Neuron (in vitro differentiated cells): ENCODE data around the gene ANKRD36C.
"Not testable (repeated sequence)": the region's sequence is repeated elsewhere in the genome, so short reads cannot be mapped to it uniquely, and the experiment has no call there.

ENCODE experiments used
- H2AFZ ChIP-seq: one replicate; pipeline ENCODE4 v1.6.1; 2013; ENCODE audit warnings: low read depth, mild to moderate bottlenecking, inconsistent platforms, low read length, moderate library complexity
- H3K27me3 ChIP-seq: one replicate; pipeline ENCODE4 v1.6.1; 2013; ENCODE audit warnings: low read length; ENCODE audit not compliant: insufficient read depth
- H3K36me3 ChIP-seq: one replicate; pipeline ENCODE4 v1.6.1; 2013; ENCODE audit warnings: low read length; ENCODE audit not compliant: insufficient read depth
- H3K4me1 ChIP-seq: one replicate; pipeline ENCODE4 v1.6.1; 2013; ENCODE audit warnings: low read length; ENCODE audit not compliant: insufficient read depth
- H3K4me3 ChIP-seq: 2 replicates; pipeline ENCODE4 v1.5.1; 2013; ENCODE audit warnings: mild to moderate bottlenecking, low read length, moderate library complexity
- H3K9me3 ChIP-seq: one replicate; pipeline ENCODE4 v1.6.1; 2013; ENCODE audit warnings: low read length

ANKRD36C gene

DNA sequence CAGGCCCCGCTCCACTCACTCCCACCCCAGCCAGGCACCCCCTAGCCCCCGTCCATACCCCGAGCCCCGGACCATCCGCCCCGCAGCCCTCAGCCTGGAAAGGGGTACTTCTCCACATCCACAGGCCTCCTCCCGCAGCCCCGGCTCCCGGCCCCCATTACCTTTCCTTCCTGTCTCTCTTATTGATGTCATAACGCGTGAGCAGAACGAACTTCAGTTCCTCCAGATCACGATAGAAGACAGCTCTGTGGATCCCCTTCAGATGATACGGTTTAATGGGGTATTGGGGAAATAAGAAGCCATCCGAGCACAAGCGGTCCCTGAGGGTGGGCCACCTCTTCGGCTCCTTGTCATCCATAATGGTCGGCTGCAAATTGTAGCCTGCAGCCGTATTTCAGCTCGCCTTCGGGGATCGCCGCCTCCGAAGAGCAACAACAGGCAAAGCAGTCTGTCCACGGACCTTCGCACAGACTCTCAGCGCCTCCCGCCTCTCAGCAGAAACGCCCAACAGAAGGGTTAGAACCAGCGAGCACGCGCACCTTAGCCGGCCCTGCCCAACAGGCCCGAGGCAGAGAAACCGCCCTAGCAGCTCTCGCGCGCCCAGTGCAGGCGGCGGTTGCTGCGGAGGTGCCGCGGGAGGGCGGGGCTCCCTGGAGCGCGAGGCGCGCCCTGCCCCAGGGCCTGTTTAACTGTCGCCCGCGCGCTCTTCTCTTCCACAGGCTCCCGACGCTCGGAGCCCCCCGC is at the start of gene ANKRD36C:
ANKRD36C (minus strand) TSS at position 474 of the 744 bp plus-strand sequence; CDS start at position 358, 116 bp downstream.
- Histone ChIP-seq H2AFZ (peak within 1 kb of the TSS; percentile 99), H3K4me3 (peak within 1 kb of the TSS; percentile 79)
- H3K9me3 ChIP-seq, H3K27me3 ChIP-seq, H3K4me1 ChIP-seq, H3K36me3 ChIP-seq: not testable (repeated sequence)

DNA sequence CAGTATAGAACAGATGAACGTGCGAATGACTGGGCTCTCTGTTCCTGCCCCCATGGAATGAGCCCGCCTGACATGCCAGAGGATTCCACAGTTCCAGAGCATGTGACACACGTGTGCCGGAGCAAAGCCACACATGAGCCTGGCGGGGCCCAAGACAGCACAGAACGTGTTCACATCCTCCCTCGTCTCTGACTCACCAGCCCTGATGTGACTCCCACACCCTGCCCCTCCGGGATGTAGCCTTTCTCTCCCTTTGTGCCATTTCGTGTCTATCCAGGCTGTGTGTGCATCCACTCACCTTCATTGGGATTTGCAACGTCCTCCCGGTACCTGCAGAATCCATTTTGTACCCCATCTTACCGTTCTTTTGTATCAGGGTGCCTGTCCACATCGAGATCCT is 43.9 kb upstream of the ANKRD36C start:
- not testable (repeated sequence) for H3K27me3 ChIP-seq, H3K4me3 ChIP-seq, H3K36me3 ChIP-seq, H3K4me1 ChIP-seq, H2AFZ ChIP-seq, H3K9me3 ChIP-seq

DNA sequence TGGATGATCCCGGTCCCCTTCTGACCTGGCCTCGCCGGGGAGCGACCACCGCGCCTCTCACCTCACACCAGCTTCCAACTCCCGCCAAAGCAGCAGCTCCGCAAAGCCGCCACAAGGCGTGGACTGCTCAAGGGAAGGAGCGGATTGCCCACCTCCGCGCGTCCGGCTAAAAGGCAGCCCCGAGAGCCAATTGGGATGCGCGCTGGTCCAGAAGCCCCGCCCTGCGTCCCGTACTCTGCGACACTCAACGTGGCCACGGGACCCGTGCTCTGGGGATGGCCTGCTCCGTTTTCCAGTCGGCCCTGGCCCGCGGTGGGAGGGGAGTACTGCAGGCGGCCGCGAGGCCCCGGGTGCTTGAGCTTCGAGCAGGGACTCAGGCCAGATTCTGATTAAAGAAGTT is 43.2 kb upstream of the ANKRD36C start, which contains the start of gene GPAT2:
GPAT2 (minus strand) TSS at position 125 of the 400 bp plus-strand sequence. CDS start 2,557 bp downstream, outside the sequence.
- H2AFZ ChIP-seq, result not testable (repeated sequence)

DNA sequence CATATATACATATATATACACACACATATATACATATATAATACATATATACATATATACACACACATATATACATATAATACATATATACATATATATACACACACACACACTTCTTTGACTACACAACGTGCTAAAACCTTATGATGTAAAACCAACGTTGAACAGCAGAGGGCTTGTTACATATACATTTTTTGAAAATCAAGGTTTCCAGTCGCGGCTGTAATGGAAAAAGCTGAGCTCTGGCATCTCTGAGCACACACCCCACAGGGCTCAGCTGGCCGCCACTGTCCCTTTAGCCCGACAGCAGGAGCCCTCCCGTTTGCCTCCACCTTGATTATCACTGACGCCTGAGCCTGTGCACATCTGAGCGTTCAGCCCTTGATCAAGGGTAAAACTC is 42.4 kb upstream of the ANKRD36C start:
- H3K36me3 ChIP-seq, H2AFZ ChIP-seq, H3K9me3 ChIP-seq, H3K4me3 ChIP-seq, H3K27me3 ChIP-seq, H3K4me1 ChIP-seq: not testable (repeated sequence)

More for the DNA sequence above, 43.2 kb upstream of the ANKRD36C start, which contains the start of gene GPAT2:
- H3K4me3 ChIP-seq, H3K4me1 ChIP-seq, H3K36me3 ChIP-seq, H3K9me3 ChIP-seq, H3K27me3 ChIP-seq: not testable (repeated sequence)

DNA sequence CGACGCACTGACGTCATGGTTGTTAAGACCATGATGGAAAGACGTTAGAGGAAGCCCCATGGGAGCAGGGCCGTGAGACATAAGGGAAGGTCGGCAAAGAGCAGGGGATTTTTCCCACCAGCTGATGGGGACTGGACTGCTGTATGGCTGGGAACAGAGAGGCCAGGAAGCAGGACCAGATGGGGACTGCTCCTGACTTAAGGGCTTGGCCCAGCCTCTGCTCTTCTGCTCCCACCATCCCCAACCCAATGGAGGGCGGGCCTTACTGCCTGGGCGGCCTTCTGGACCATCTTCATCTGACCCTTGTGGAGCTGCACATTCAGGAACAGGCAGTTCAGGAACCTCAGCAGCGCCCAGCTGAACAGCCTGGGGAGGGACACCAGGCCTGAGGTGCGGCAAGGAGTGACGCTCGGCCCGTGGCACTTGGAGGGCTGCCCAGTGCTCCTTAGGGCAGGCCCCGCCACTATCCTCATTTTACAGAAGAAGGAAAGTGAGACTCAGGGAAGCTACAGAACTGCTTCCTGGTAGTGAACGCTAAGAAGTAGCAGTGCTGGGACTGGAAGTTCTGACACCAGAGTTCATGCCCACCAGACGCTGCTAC is 36.2 kb upstream of the ANKRD36C start:
- H3K36me3 ChIP-seq, H3K9me3 ChIP-seq, H3K4me1 ChIP-seq, H3K4me3 ChIP-seq, H3K27me3 ChIP-seq, H2AFZ ChIP-seq: not testable (repeated sequence)

DNA sequence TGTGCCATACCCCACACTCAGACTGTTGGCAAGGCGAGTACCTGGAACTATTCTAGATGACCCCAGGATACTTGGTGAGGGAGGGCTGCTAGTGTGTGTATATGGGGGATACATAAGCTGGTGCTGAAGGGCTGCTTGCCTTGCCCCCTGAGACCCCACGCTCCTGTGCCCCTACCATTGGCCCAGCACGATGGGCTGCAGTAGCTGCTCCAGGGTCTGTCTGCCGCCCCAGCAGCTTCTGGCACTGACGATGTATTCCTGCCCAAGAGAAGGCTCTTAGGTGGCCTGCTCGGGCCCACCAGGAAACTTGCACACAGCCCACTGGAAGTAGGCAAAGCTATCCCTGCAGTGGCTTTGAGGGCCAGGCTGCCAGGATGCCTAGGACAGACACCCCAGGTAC is 34.1 kb upstream of the ANKRD36C start:
- not testable (repeated sequence) for H3K36me3 ChIP-seq, H3K4me1 ChIP-seq, H3K9me3 ChIP-seq, H3K4me3 ChIP-seq, H3K27me3 ChIP-seq, H2AFZ ChIP-seq

DNA sequence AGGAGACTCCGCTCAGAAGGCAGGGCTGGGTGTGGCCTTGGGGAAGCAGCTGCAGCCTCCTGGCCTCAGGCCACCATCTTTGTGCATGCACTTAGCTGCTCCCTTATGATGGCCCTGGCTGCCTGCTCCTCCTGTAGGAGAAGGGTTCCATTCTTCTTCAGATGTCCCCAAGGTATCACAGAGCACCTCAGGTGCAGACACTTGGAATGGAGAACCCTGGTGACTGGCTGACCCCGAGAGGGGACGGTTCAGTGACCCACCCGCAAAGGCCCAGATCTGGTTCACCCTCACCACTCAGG is 33.5 kb upstream of the ANKRD36C start:
- H3K36me3 ChIP-seq, result no peaks in the 10 kb centered on the region
- no peak overlapping the region for H2AFZ ChIP-seq
- no peaks in the 10 kb centered on the region for H3K9me3 ChIP-seq
- no peaks in the 10 kb centered on the region for H3K27me3 ChIP-seq
- H3K4me1 ChIP-seq, result no peaks in the 10 kb centered on the region
- H3K4me3 ChIP-seq, result no peak overlapping the region

DNA sequence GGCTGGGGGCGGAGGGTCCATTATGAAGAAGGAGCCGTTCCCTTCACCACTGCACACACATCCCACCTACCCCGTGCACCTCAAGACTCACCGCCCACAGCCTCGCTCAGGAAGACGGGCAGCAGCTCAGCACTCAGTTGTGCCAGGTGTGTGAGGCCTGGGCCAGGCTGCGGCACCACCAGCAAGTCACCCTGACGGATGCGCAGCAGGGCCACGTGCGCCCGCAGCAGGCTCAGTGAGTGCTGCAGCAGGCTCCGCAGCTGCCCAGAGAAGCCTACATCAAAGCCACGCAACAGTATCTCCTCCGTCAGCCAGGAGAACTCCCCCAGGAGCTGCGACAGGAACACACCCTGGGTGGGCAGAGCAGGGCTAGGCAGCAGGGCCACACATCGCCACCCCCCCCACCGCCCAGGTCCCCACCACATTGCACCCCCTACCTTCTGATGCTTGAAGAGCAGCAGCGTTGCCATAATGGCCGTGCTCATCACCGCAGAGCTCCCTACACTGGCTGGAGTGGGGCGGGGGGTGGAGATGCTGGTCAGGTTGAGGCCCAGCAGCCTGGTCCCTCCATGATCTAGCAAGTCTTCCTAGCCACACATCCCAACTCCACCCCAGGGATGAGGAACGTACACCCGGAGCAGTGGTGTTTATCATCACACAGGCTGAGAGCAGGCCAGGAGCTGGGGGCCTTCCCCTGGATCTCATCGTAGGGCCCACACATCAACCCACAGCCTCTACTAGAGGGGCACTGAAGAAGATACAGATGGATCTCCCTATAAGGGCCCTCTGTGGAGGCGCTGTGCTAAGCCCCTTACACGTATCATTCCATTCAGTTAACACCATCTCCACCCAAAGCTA is 32.9 kb upstream of the ANKRD36C start:
- Histone ChIP-seq H2AFZ (no peak overlapping the region), H3K9me3 (no peaks in the 10 kb centered on the region), H3K36me3 (no peaks in the 10 kb centered on the region), H3K4me1 (no peaks in the 10 kb centered on the region), H3K4me3 (no peak overlapping the region), H3K27me3 (no peaks in the 10 kb centered on the region)

DNA sequence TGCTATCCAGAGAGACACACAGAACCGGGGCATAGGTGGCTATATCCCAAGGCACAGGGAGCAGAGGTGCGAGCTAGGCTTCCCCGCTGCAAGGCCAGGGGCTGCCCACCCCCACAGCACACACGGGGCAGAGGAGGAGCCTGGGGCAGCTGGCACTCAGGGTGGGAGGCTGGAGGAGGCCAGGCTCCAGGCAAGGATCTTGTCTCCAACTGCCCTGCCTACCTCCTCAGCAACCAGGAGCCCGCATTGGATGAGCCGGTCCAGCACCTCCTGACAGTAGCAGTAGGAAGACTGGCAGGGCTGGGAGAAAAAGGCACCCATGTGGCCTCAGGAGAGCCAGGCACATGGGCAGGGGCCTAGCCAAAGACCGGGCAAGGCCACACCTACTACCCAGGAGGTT is 32.1 kb upstream of the ANKRD36C start:
- H3K9me3 ChIP-seq, H3K4me3 ChIP-seq, H3K27me3 ChIP-seq, H3K4me1 ChIP-seq, H3K36me3 ChIP-seq, H2AFZ ChIP-seq: not testable (repeated sequence)

DNA sequence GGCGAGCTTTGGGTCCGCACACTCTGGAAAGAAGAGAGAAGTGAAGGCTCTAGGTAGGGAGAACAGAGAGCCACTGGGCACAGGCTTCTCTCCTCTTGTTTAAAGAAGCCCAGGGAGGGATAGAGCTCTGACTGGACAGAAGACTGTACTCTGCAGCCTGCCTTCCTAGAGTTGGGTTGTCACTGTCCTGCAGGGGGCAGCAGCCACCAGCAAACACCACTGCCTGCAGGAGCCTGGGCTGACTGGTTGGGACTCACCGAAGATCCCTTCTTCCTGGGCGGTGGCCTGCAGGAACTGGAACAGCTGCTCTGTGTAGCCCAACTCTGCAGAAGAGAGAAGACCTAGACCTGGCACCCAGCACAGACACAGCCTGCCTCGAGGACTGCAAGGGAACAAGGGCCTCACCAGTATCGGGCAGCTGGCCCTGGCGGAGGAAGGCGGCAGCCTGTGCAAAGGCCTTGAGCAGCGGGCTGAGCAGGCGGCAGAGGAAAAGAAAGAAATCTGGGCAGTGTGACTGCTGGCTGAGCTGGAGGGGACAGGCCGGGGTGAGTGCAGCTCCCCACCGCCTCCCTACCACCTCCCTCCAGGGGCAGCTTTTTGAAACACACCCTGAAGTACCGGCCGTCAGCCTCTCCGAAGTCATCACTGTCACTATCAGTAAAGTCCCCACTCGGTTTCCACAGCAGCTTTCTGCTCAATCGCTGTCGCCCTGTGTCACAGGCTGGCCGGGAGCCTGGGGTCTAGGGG is 31.2 kb upstream of the ANKRD36C start:
- H2AFZ ChIP-seq, H3K27me3 ChIP-seq, H3K9me3 ChIP-seq, H3K4me3 ChIP-seq, H3K36me3 ChIP-seq, H3K4me1 ChIP-seq: not testable (repeated sequence)

DNA sequence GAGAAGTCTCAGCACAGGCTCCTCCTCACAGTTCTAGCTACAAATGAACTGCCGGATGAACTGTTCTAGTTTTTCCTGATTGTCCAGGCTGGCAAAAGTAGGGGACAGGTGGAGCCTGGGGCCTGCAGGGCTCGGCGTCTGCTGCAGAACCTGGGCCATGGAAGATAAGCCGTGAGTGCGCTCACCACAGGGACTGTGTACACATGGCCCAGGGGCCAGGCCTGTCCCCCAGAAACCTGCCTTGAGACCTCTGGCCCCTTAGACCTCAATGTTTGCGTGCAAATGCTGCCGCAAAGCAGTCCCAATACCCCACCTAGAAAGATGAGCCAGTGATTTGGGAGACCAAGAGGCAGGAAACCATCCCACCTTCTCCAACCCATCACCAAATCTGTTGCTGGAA is 30.5 kb upstream of the ANKRD36C start:
- H3K4me3 ChIP-seq, H3K9me3 ChIP-seq, H3K36me3 ChIP-seq, H2AFZ ChIP-seq, H3K4me1 ChIP-seq, H3K27me3 ChIP-seq: not testable (repeated sequence)

DNA sequence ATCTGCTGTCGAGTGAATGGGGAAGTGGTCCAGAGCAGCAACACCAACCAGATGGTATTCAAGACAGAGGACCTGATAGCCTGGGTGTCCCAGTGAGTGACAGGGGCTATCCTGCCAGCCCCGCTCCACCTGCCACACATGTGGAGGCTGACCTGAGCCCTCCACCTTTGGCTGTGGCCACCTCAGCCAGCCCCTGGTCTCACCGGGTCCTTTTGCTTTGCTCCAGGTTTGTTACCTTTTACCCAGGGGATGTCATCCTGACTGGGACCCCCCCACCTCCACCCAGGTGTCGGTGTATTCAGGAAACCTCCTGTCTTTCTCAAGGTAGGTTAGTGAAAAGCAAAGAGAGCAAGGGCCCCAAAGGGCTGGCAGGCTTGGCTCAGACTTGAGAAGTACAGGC is 29.5 kb upstream of the ANKRD36C start:
- H3K4me3 ChIP-seq, H3K27me3 ChIP-seq, H3K36me3 ChIP-seq, H2AFZ ChIP-seq, H3K9me3 ChIP-seq, H3K4me1 ChIP-seq: not testable (repeated sequence)
